ENCODE measurements around the gene ZBTB7A.

DNA sequence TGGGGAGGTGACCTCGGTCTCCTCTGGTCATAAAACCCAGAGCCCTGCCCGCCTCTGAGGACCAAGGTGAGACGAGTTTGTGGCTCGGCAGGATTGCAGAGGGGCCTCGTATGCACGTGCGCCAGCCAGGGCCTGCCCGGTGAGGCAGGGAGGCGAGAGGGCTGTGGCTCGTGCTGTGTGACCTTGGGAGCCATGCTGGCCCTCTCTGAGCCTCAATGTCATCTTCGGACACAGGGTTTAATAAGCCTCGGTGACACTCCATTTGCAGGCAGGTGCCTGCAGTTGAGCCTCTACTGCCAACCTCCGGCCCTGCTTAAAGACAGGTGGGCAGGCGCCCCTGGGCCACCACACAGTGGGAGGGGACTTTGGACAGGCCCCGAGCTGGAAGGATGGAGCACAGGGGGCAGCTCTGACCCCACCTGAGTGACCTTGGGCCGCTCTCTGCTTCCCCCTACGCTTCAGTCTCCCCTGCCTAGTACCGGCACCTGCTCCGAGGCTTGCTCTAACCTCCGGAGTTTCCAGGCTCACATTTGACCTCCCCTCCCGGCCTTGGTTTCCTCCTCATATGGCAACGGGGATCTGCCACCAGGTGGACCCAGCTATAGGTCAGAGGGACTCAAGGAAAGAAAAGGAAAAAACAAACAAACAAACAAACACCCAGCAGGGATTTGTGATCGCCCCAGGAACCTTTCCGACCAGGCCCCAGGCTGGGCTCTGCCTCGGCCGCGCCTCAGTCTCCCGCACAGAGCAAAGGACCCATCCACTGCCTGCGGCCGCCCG, 3.1 kb downstream of the ZBTB7A start:
- TF ChIP-seq, protein P1, sequence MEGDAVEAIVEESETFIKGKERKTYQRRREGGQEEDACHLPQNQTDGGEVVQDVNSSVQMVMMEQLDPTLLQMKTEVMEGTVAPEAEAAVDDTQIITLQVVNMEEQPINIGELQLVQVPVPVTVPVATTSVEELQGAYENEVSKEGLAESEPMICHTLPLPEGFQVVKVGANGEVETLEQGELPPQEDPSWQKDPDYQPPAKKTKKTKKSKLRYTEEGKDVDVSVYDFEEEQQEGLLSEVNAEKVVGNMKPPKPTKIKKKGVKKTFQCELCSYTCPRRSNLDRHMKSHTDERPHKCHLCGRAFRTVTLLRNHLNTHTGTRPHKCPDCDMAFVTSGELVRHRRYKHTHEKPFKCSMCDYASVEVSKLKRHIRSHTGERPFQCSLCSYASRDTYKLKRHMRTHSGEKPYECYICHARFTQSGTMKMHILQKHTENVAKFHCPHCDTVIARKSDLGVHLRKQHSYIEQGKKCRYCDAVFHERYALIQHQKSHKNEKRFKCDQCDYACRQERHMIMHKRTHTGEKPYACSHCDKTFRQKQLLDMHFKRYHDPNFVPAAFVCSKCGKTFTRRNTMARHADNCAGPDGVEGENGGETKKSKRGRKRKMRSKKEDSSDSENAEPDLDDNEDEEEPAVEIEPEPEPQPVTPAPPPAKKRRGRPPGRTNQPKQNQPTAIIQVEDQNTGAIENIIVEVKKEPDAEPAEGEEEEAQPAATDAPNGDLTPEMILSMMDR (IDR thresholded peaks at IDR 0.05): no peak
- TF ChIP-seq POLR2A (IDR thresholded peaks at IDR 0.05): no peak
